Dedifferentiated amniotic fluid mesenchymal stem cell (primary cell): Measurements from ENCODE around the gene CAMKMT.

ENCODE experiments used
- DNase-seq: peaks from one replicate; pipeline ENCODE4 v3.0.0-alpha.2; 2016; ENCODE audit errors: extremely low spot score

Gene CAMKMT

GRCh38 chr2:44741507-44741906, 379.8 kb downstream of the CAMKMT start:
- DNase-seq, result no peak

- DNase-seq, result no peak
Observed at GRCh38 chr2:44742057-44742456, 380.3 kb downstream of the CAMKMT start.

GRCh38 chr2:44743473-44743872, 381.7 kb downstream of the CAMKMT start:
- no peak for DNase-seq

- no peak for DNase-seq
Observed at GRCh38 chr2:44744961-44745892, 383.5 kb downstream of the CAMKMT start.

- DNase-seq, result no peak
Observed at GRCh38 chr2:44745922-44746766, 384.4 kb downstream of the CAMKMT start.

GRCh38 chr2:44746856-44747615, 385.3 kb downstream of the CAMKMT start:
- DNase-seq, result no peak

GRCh38 chr2:44747794-44748193, 386.0 kb downstream of the CAMKMT start:
- DNase-seq, result no peak

GRCh38 chr2:44751754-44752479, 390.2 kb downstream of the CAMKMT start:
- no peak for DNase-seq

- DNase-seq, result no peak
Observed at GRCh38 chr2:44752761-44753160, 391.0 kb downstream of the CAMKMT start.

GRCh38 chr2:44753552-44754285, 392.0 kb downstream of the CAMKMT start:
- no peak for DNase-seq

- no peak for DNase-seq
Observed at GRCh38 chr2:44758591-44758990, 396.8 kb downstream of the CAMKMT start.

GRCh38 chr2:44759823-44760222, 398.1 kb downstream of the CAMKMT start:
- no peak for DNase-seq

- DNase-seq, result no peak
Observed at GRCh38 chr2:44763275-44763782, 401.6 kb downstream of the CAMKMT start.

GRCh38 chr2:44766220-44766619, 404.5 kb downstream of the CAMKMT start:
- DNase-seq, result no peak

- no peak for DNase-seq
Observed at GRCh38 chr2:44766777-44767176, 405.0 kb downstream of the CAMKMT start.

- no peak for DNase-seq
Observed at GRCh38 chr2:44767691-44768090, 405.9 kb downstream of the CAMKMT start.

- DNase-seq, result no peak
Observed at GRCh38 chr2:44768438-44769236, 406.9 kb downstream of the CAMKMT start.

- no peak for DNase-seq
Observed at GRCh38 chr2:44769349-44770011, 407.7 kb downstream of the CAMKMT start.
